ENCODE data around the gene SLC2A11. TPM values are rescaled to one million over a fixed set of nuclear protein-coding genes. Genes with fewer than 3 reads are reported as not detected.

SLC2A11 gene
- total RNA-seq, 2 experiments from 2014 or later, result 9.9 to 11.5 TPM

- ChIA-PET CTCF (interaction anchor here (0.9 kb wide), 1 partner anchor 15 kb away, joined by 3 read pairs; the partner anchor contains the start of gene MIF), POLR2A (interaction anchor here (1.3 kb wide), 1 partner anchor 15 kb away, joined by 8 read pairs; the partner anchor contains the start of gene MIF)
- DNase-seq, result no peak
- intact Hi-C loops (cut with DNase I, micrococcal nuclease), result no loop called here
- no peaks in the 10 kb centered on the region for H3K9me3 Mint-ChIP-seq
- Histone ChIP-seq H3K27ac (ENCODE audit: low read depth in 1 of 2, low read length in 2 of 2) (no peak overlapping the region), H3K9me3 (ENCODE audit: control insufficient read depth in 1 of 2, insufficient read depth in 1 of 2, low read length in 2 of 2) (no peaks in the 10 kb centered on the region), H3K4me3 (ENCODE audit: low read length) (no peak overlapping the region), H3K27me3 (ENCODE audit: control insufficient read depth in 1 of 2, insufficient read depth in 2 of 2, low read length in 2 of 2) (no peaks in the 10 kb centered on the region), H3K36me3 (ENCODE audit: insufficient read depth, low read length) (no peaks in the 10 kb centered on the region), H3K4me1 (ENCODE audit: insufficient read depth, low read length) (peaks cover 11% of the 10 kb centered on the region)
- TF ChIP-seq CTCF (IDR thresholded peaks at IDR 0.05), result no peak
- H3K4me1 Mint-ChIP-seq (ENCODE audit: low read depth), result peaks cover 12% of the 10 kb centered on the region
- H3K36me3 Mint-ChIP-seq (ENCODE audit: low read depth), result no peaks in the 10 kb centered on the region
- H3K27me3 Mint-ChIP-seq, result no peaks in the 10 kb centered on the region
- ATAC-seq (ENCODE audit: poor library complexity), result no peak
- H3K4me3 Mint-ChIP-seq, result no peak overlapping the region
- H3K27ac Mint-ChIP-seq, result no peak overlapping the region
Measured at GRCh38 chr22:23909296-23909898, 51.7 kb downstream of the SLC2A11 start.

DNA sequence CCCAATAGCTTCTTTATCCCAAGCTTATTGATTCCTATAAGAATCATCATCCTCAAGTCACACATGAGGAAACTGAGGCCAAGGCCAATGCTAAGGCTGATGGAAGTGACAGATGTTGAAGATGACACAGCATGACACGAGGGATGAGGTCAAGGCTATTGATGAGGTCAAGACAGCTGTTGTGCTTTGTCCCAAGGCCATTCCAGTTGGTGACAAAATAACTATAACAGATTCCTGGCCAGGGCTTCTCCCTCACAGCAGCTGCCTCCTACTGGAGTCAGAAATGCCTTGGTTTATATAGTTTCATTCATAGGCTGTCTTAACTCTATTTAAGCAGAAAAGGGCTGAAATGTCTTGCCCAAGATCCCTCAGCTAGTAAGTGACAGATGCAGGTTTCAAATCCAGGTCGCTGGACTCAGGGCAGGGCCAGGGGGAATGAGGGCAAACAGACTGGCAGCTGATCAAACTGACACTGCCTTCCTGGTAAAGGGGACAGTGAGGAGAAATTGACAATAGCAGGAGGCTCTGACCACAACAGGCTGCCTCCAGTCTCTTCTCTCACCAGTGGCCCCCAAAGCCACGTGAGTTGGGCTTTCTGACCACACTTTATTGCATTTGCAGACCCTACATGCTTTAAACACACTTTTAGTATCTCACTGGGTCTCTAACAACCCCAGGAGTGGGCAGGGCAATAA lies 53.0 kb downstream of the SLC2A11 start:
- no peak for TF ChIP-seq CTCF (IDR thresholded peaks at IDR 0.05)
- Mint-ChIP-seq H3K27me3 (no peaks in the 10 kb centered on the region), H3K27ac (no peak overlapping the region), H3K9me3 (no peaks in the 10 kb centered on the region), H3K36me3 (ENCODE audit: low read depth) (no peaks in the 10 kb centered on the region), H3K4me1 (ENCODE audit: low read depth) (peaks cover 17% of the 10 kb centered on the region), H3K4me3 (no peak overlapping the region)
- Histone ChIP-seq H3K27ac (ENCODE audit: low read depth in 1 of 2, low read length in 2 of 2) (no peak overlapping the region), H3K4me3 (ENCODE audit: low read length) (no peak overlapping the region), H3K36me3 (ENCODE audit: insufficient read depth, low read length) (no peaks in the 10 kb centered on the region), H3K9me3 (ENCODE audit: control insufficient read depth in 1 of 2, insufficient read depth in 1 of 2, low read length in 2 of 2) (no peaks in the 10 kb centered on the region), H3K4me1 (ENCODE audit: insufficient read depth, low read length) (peaks cover 11% of the 10 kb centered on the region), H3K27me3 (ENCODE audit: control insufficient read depth in 1 of 2, insufficient read depth in 2 of 2, low read length in 2 of 2) (no peaks in the 10 kb centered on the region)
- ATAC-seq (ENCODE audit: poor library complexity) (no peak), DNase-seq (no peak)
- POLR2A ChIA-PET, result interaction anchor here (0.9 to 1.3 kb wide), 2 partner anchors 16 to 17 kb away, joined by 4 to 8 read pairs; partner anchors contain the start of gene MIF
- CTCF ChIA-PET, result interaction anchor here (1.2 kb wide), 1 partner anchor 61 kb away, joined by 3 read pairs; no protein-coding TSS in a partner anchor
- intact Hi-C loops (cut with DNase I, micrococcal nuclease), result loop anchor here in 1 of 2 experiments (5.0 to 10.0 kb wide), 6 partner anchors 193 to 894 kb away; partner anchors contain the start of genes GNAZ, GUCD1, SGSM1 and SNRPD3

DNA sequence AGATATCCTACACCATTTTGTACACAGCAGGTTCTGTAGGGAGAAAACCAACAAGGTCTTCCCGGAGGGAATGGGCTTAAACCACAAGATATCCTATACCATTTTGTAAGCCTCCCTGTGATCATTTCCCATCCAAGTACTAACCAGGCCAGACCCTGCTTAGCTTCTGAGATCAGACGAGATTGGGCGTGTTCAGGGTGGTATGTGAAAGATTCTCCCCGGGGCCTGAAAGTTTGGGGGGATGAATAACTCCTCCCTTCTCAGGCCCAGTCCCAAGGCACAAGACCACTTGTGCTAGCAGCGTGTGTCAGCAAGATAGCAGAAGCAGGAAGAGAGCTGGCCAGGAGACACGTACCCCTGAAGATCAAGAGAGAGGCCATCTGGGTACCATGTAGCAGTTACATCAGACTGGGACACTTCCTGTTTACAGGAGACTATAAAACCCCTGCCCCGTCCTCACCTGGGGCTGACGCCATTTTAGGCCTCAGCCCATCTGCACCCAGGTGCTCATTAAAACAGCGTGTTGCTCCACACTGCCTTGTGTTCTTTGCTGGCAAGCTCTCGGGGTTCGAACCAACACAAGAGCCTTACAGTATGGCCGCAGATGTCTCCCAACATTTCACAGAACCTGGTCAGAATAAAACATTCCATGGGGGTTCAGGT lies 53.8 kb downstream of the SLC2A11 start:
- Mint-ChIP-seq H3K4me3 (no peak overlapping the region), H3K9me3 (no peaks in the 10 kb centered on the region), H3K27me3 (no peaks in the 10 kb centered on the region), H3K27ac (no peak overlapping the region), H3K4me1 (ENCODE audit: low read depth) (peaks cover 17% of the 10 kb centered on the region), H3K36me3 (ENCODE audit: low read depth) (no peaks in the 10 kb centered on the region)
- Histone ChIP-seq H3K36me3 (ENCODE audit: insufficient read depth, low read length) (no peaks in the 10 kb centered on the region), H3K27ac (ENCODE audit: low read depth in 1 of 2, low read length in 2 of 2) (no peak overlapping the region), H3K27me3 (ENCODE audit: control insufficient read depth in 1 of 2, insufficient read depth in 2 of 2, low read length in 2 of 2) (no peaks in the 10 kb centered on the region), H3K9me3 (ENCODE audit: control insufficient read depth in 1 of 2, insufficient read depth in 1 of 2, low read length in 2 of 2) (no peaks in the 10 kb centered on the region), H3K4me1 (ENCODE audit: insufficient read depth, low read length) (peaks cover 11% of the 10 kb centered on the region), H3K4me3 (ENCODE audit: low read length) (no peak overlapping the region)
- intact Hi-C loops (cut with DNase I, micrococcal nuclease), result loop anchor here in 1 of 2 experiments (5.0 to 10.0 kb wide), 6 partner anchors 194 to 893 kb away; partner anchors contain the start of genes GNAZ, GUCD1, SGSM1 and SNRPD3
- no peak for TF ChIP-seq CTCF (IDR thresholded peaks at IDR 0.05)
- ChIA-PET POLR2A (interaction anchor here (0.7 to 0.9 kb wide), 2 partner anchors 17 to 1726 kb away, joined by 3 to 4 read pairs; partner anchors contain the start of gene MIF), CTCF (interaction anchor here (0.6 to 1.2 kb wide), 2 partner anchors 54 to 62 kb away, joined by 3 read pairs; partner anchors contain the start of gene SLC2A11)
- ATAC-seq (ENCODE audit: poor library complexity) (no peak), DNase-seq (no peak)

All from CD4-positive, alpha-beta T cell (primary cell).